K562 (cell line): ENCODE data around the gene AFG1L. TPM values are rescaled to one million over a fixed set of nuclear protein-coding genes. Genes with fewer than 3 reads are reported as not detected.

Experiments
- ARID1B ChIP-seq: fragments of 450-650 bp; IDR thresholded peaks from 2 replicates; pipeline ENCODE4 v1.6.1; 2016; ENCODE audit warnings: antibody characterized with exemption, mild to moderate bottlenecking, inconsistent platforms
- GTF2E2 ChIP-seq: fragments of 200-800 bp; sonication (Bioruptor generic); IDR thresholded peaks from 2 replicates; pipeline ENCODE4 v1.6.1; 2016; ENCODE audit warnings: missing genetic modification characterization, missing compliant biosample characterization
- JUND ChIP-seq, 2 experiments: IDR thresholded peaks; 2 replicates in 1 of 2; 3 replicates in 1 of 2; pipeline ENCODE4 v1.6.1; 2011; ENCODE audit warnings: borderline replicate concordance in 2 of 2, low read depth in 2 of 2, low read length in 2 of 2, improper control_type of control experiment in 1 of 2, missing biosample characterization in 1 of 2, missing genetic modification characterization in 1 of 2, missing genetic modification reagents in 1 of 2
- TFAM ChIP-seq: fragments of 250-450 bp; sonication (Bioruptor Pico); conservative IDR thresholded peaks from 2 replicates; pipeline ENCODE4 v1.5.0; 2021; ENCODE audit warnings: mild to moderate bottlenecking, moderate library complexity
- WHSC1 ChIP-seq: IDR thresholded peaks from one replicate; pipeline ENCODE4 v1.6.1; 2012; ENCODE audit warnings: low read length, control low read depth, inconsistent platforms
- ZC3H11A ChIP-seq: IDR thresholded peaks from 2 replicates; pipeline ENCODE4 v1.6.1; 2012; ENCODE audit warnings: low read depth, low read length, improper control_type of control experiment
- ZFP91 ChIP-seq: sonication (generic); formaldehyde crosslinking; IDR thresholded peaks from 2 replicates; pipeline ENCODE4 v1.8.0; 2022; ENCODE audit warnings: mild to moderate bottlenecking, missing genetic modification reagents
- ZMIZ1 ChIP-seq, 2 experiments: fragments of 150-350 bp in 1 of 2; IDR thresholded peaks; 2 replicates each; pipeline ENCODE4 v1.6.1; 2012 to 2016; ENCODE audit warnings: low read depth in 2 of 2, low read length in 2 of 2, mild to moderate bottlenecking in 1 of 2, moderate library complexity in 1 of 2
- ZNF511 ChIP-seq: sonication (generic); formaldehyde crosslinking; IDR thresholded peaks from 2 replicates; pipeline ENCODE4 v1.8.0; 2022; ENCODE audit warnings: mild to moderate bottlenecking, missing genetic modification reagents
- ZNF589 ChIP-seq: fragments of 200-800 bp; sonication (Bioruptor generic); IDR thresholded peaks from 2 replicates; pipeline ENCODE4 v1.6.1; 2016; ENCODE audit warnings: low read depth, missing genetic modification characterization, missing compliant biosample characterization
- polyA plus RNA-seq, 8 experiments: library from polyadenylated mRNA; depleted of rRNA in 4 of 8; stranded (reverse) in 5 of 8; unstranded in 3 of 8; fragments of >200 nt; fragmentation: Nextera tagmentation in 2 of 8; fragmentation: Illumina TruSeq in 1 of 8; extraction: Ambion mirVana in 2 of 8; extraction: Trizol in 1 of 8; gene quantifications; 2 replicates each; pipeline versions ENCODE4 v1.2.1 to v1.2.3, GENCODE V29; 2011 to 2014; ENCODE audit warnings: inconsistent platforms in 1 of 8, missing spikeins in 1 of 8
- total RNA-seq, 7 experiments: library from RNA; depleted of rRNA in 6 of 7; stranded (reverse); fragments of >200 nt in 6 of 7; fragmentation: Illumina TruSeq in 2 of 7; extraction: Trizol in 2 of 7; gene quantifications; 2 replicates each; pipeline versions ENCODE4 v1.2.1 to v1.2.3, GENCODE V29; 2011 to 2021; ENCODE audit warnings: low replicate concordance in 1 of 7

AFG1L gene
- total and polyA plus RNA-seq, 9 of the 15 experiments (the other 6 are each of a cell fraction or from before 2014, with no cell fraction given), result 2.2 to 15.5 (median 5.8) TPM

GRCh38 chr6:108361312-108361932 lies 66.6 kb downstream of the AFG1L start (continued):
- no peak for TF ChIP-seq TFAM
- TF ChIP-seq ZNF589 (CRISPR knock-in tag), result peak; percentile 86
- peak; percentile 45 to 77; a peak in 1 of 4 replicates for TF ChIP-seq ZMIZ1 (IDR thresholded peaks at IDR 0.05; ENCODE audit: low read depth in 2 of 2, low read length in 2 of 2)
- TF ChIP-seq WHSC1, result no peak
- peak; percentile 64; the same call in 1 of the 2 replicates for TF ChIP-seq GTF2E2 (tag)
- no peak for TF ChIP-seq ZFP91
- peak; percentile 91 for TF ChIP-seq ARID1B
- TF ChIP-seq ZNF511 (CRISPR knock-in tag), result no peak
- no peak for TF ChIP-seq ZC3H11A
- no peak for TF ChIP-seq JUND (IDR thresholded peaks at IDR 0.05; ENCODE audit: borderline replicate concordance, low read depth, low read length)
- peak; percentile 58; the same call in 1 of the 3 replicates for TF ChIP-seq JUND (tag; IDR thresholded peaks at IDR 0.05; ENCODE audit: borderline replicate concordance, low read depth, low read length)
